Karpas-422 (cell line): Measurements from ENCODE around the gene DDN. TPM values are rescaled to one million over a fixed set of nuclear protein-coding genes. Genes with fewer than 3 reads are reported as not detected.

ENCODE experiments used
- DNase-seq: peaks from one replicate; pipeline ENCODE4 v3.0.0-alpha.2; 2015
- H2AFZ ChIP-seq: fragments of 200-600 bp; sonication (generic); 2 replicates; pipeline ENCODE4 v1.6.1; 2014; ENCODE audit warnings: antibody characterized with exemption, low read length, mixed read lengths
- H3K27ac ChIP-seq: fragments of 200-600 bp; sonication (generic); 2 replicates; pipeline ENCODE4 v1.5.1; 2014; ENCODE audit warnings: mild to moderate bottlenecking, low read length, moderate library complexity
- H3K27me3 ChIP-seq: fragments of 200-600 bp; sonication (generic); 2 replicates; pipeline ENCODE4 v1.6.1; 2014; ENCODE audit warnings: low read length, mixed read lengths
- H3K36me3 ChIP-seq: fragments of 200-600 bp; sonication (generic); 2 replicates; pipeline ENCODE4 v1.6.1; 2014; ENCODE audit warnings: low read length, mixed read lengths; ENCODE audit not compliant: insufficient read depth
- H3K4me1 ChIP-seq: fragments of 200-600 bp; sonication (generic); 2 replicates; pipeline ENCODE4 v1.6.1; 2014; ENCODE audit warnings: mild to moderate bottlenecking, low read length, mixed read lengths
- H3K4me2 ChIP-seq: fragments of 200-600 bp; sonication (generic); 2 replicates; pipeline ENCODE4 v1.6.1; 2014; ENCODE audit warnings: low read length, low read depth, mild to moderate bottlenecking; ENCODE audit not compliant: poor library complexity, severe bottlenecking
- H3K4me3 ChIP-seq: fragments of 200-600 bp; sonication (generic); 2 replicates; pipeline ENCODE4 v1.5.1; 2014; ENCODE audit warnings: mild to moderate bottlenecking, antibody characterized with exemption, low read length, mixed read lengths
- H3K79me2 ChIP-seq: fragments of 200-600 bp; sonication (generic); 2 replicates; pipeline ENCODE4 v1.6.1; 2014; ENCODE audit warnings: mild to moderate bottlenecking, low read length, mixed read lengths
- H3K9ac ChIP-seq: fragments of 200-600 bp; sonication (generic); 2 replicates; pipeline ENCODE4 v1.6.0; 2014; ENCODE audit warnings: low read length
- H3K9me2 ChIP-seq: fragments of 200-600 bp; sonication (generic), shearing (Covaris generic); replicated peaks from 2 replicates; pipeline ENCODE4 v1.6.0; 2014; ENCODE audit warnings: mild to moderate bottlenecking, low read length, moderate library complexity; ENCODE audit not compliant: insufficient read depth
- H3K9me3 ChIP-seq: fragments of 300-700, 200-600 bp; sonication (generic); 2 replicates; pipeline ENCODE4 v1.6.1; 2014; ENCODE audit warnings: low read length, mixed read lengths
- H4K20me1 ChIP-seq: fragments of 200-600 bp; sonication (generic); 2 replicates; pipeline ENCODE4 v1.6.1; 2014; ENCODE audit warnings: mild to moderate bottlenecking, antibody characterized with exemption, low read length, low read depth; ENCODE audit not compliant: insufficient read depth
- total RNA-seq: library from RNA; depleted of rRNA; stranded (reverse); fragments of >200 nt; shearing (Covaris generic); gene quantifications from 2 replicates; pipeline ENCODE4 v1.2.3, GENCODE V29; 2014; ENCODE audit warnings: low replicate concordance

Gene DDN
- total RNA-seq, 1 experiment from 2014 or later: 9.6 TPM

GRCh38 chr12:49034286-49034622 lies 35.1 kb upstream of the DDN start:
- peaks cover 50% of the 10 kb centered on the region for H3K36me3 ChIP-seq
- DNase-seq: no peak

GRCh38 chr12:49033611-49034285 lies 34.6 kb upstream of the DDN start:
- DNase-seq: no peak
- H4K20me1 ChIP-seq: peaks cover 4% of the 10 kb centered on the region; the same call in 1 of the 2 replicates
- no peaks in the 10 kb centered on the region for H3K79me2 ChIP-seq
- H3K27ac ChIP-seq: no peak overlapping the region
- no peak overlapping the region for H2AFZ ChIP-seq
- no peak overlapping the region for H3K9ac ChIP-seq
- no peaks in the 10 kb centered on the region for H3K4me1 ChIP-seq
- no peak overlapping the region for H3K4me2 ChIP-seq
- no peak overlapping the region for H3K4me3 ChIP-seq
- H3K27me3 ChIP-seq: no peaks in the 10 kb centered on the region
- no peaks in the 10 kb centered on the region for H3K9me2 ChIP-seq
- no peaks in the 10 kb centered on the region for H3K9me3 ChIP-seq
- H3K36me3 ChIP-seq: peaks cover 50% of the 10 kb centered on the region

More at GRCh38 chr12:49034286-49034622, 35.1 kb upstream of the DDN start:
- Histone ChIP-seq H3K4me3 (no peak overlapping the region), H2AFZ (no peak overlapping the region), H3K4me1 (no peaks in the 10 kb centered on the region), H3K9me2 (no peaks in the 10 kb centered on the region), H3K79me2 (no peaks in the 10 kb centered on the region; the same call in 1 of the 2 replicates), H3K4me2 (no peak overlapping the region), H3K9me3 (no peaks in the 10 kb centered on the region), H3K27me3 (no peaks in the 10 kb centered on the region), H4K20me1 (peaks cover 4% of the 10 kb centered on the region; the same call in 1 of the 2 replicates), H3K9ac (no peak overlapping the region), H3K27ac (no peak overlapping the region)

- H3K36me3 ChIP-seq: peaks cover 49% of the 10 kb centered on the region
- no peaks in the 10 kb centered on the region for H3K4me1 ChIP-seq
Measured at GRCh38 chr12:49032679-49033447, 33.7 kb upstream of the DDN start.

GRCh38 chr12:49032276-49032675 lies 33.1 kb upstream of the DDN start:
- H3K9me2 ChIP-seq: no peaks in the 10 kb centered on the region
- no peaks in the 10 kb centered on the region for H3K79me2 ChIP-seq
- H3K4me2 ChIP-seq: no peak overlapping the region
- peaks cover 44% of the 10 kb centered on the region for H3K36me3 ChIP-seq
- no peak for DNase-seq
- H2AFZ ChIP-seq: no peak overlapping the region
- H3K27ac ChIP-seq: no peak overlapping the region
- H3K27me3 ChIP-seq: no peaks in the 10 kb centered on the region
- H3K4me3 ChIP-seq: no peak overlapping the region
- 0 out of 2 replicates have a peak, but pooled peaks cover 4% of the 10 kb centered on the region for H4K20me1 ChIP-seq
- H3K4me1 ChIP-seq: no peaks in the 10 kb centered on the region
- no peaks in the 10 kb centered on the region for H3K9me3 ChIP-seq
- no peak overlapping the region for H3K9ac ChIP-seq

More at GRCh38 chr12:49032679-49033447, 33.7 kb upstream of the DDN start:
- Histone ChIP-seq H2AFZ (no peak overlapping the region), H3K9ac (no peak overlapping the region), H3K4me3 (no peak overlapping the region), H3K9me3 (no peaks in the 10 kb centered on the region), H3K4me2 (no peak overlapping the region), H3K27me3 (no peaks in the 10 kb centered on the region), H3K9me2 (no peaks in the 10 kb centered on the region), H3K27ac (no peak overlapping the region), H4K20me1 (peaks cover 4% of the 10 kb centered on the region; the same call in 1 of the 2 replicates), H3K79me2 (no peaks in the 10 kb centered on the region)
- no peak for DNase-seq

GRCh38 chr12:49031573-49032161 lies 32.5 kb upstream of the DDN start:
- Histone ChIP-seq H3K9ac (no peak overlapping the region), H3K27ac (no peak overlapping the region), H3K79me2 (no peaks in the 10 kb centered on the region), H4K20me1 (0 out of 2 replicates have a peak, but pooled peaks cover 4% of the 10 kb centered on the region), H3K36me3 (peaks cover 38% of the 10 kb centered on the region), H3K4me3 (no peak overlapping the region), H3K9me2 (no peaks in the 10 kb centered on the region), H3K27me3 (no peaks in the 10 kb centered on the region), H3K4me2 (no peak overlapping the region), H3K4me1 (no peaks in the 10 kb centered on the region), H3K9me3 (no peaks in the 10 kb centered on the region), H2AFZ (no peak overlapping the region)
- DNase-seq: no peak

- no peak overlapping the region for H2AFZ ChIP-seq
- H3K9me3 ChIP-seq: no peaks in the 10 kb centered on the region
- H4K20me1 ChIP-seq: 0 out of 2 replicates have a peak, but pooled peaks cover 4% of the 10 kb centered on the region
- no peak overlapping the region for H3K4me3 ChIP-seq
- no peak overlapping the region for H3K27ac ChIP-seq
- no peaks in the 10 kb centered on the region for H3K27me3 ChIP-seq
- no peaks in the 10 kb centered on the region for H3K9me2 ChIP-seq
- no peak overlapping the region for H3K9ac ChIP-seq
- no peaks in the 10 kb centered on the region for H3K79me2 ChIP-seq
- peaks cover 40% of the 10 kb centered on the region for H3K36me3 ChIP-seq
- no peak overlapping the region for H3K4me2 ChIP-seq
- H3K4me1 ChIP-seq: no peaks in the 10 kb centered on the region
- DNase-seq: no peak
Measured at GRCh38 chr12:49030714-49031572, 31.8 kb upstream of the DDN start.

GRCh38 chr12:49030119-49030518 lies 30.9 kb upstream of the DDN start:
- Histone ChIP-seq H3K79me2 (no peaks in the 10 kb centered on the region), H3K4me3 (no peak overlapping the region), H3K9ac (no peak overlapping the region), H2AFZ (no peak overlapping the region), H3K36me3 (peaks cover 46% of the 10 kb centered on the region), H3K27me3 (no peaks in the 10 kb centered on the region), H3K9me3 (no peaks in the 10 kb centered on the region), H4K20me1 (0 out of 2 replicates have a peak, but pooled peaks cover 9% of the 10 kb centered on the region), H3K9me2 (no peaks in the 10 kb centered on the region), H3K4me2 (no peak overlapping the region), H3K27ac (no peak overlapping the region), H3K4me1 (no peaks in the 10 kb centered on the region)
- DNase-seq: no peak
